ENCODE measurements around the gene TRPT1. TPM values are rescaled to one million over a fixed set of nuclear protein-coding genes. Genes with fewer than 3 reads are reported as not detected.

Gene TRPT1
- total RNA-seq, 2 donors from 2014 or later: 45.6 to 60.4 TPM

DNA sequence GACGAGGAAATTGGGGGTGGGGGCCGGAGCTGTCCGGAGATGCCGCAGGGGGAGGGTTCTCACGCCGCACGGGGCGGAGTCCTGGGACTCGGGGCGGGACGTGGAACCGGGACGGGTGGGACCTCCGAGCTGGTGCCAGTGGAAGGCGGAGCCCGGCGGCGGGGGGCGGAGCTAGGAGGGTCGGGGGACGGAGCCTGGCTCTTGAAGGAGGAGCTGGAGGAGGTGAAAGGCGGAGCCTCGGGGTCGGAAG, 15.2 kb upstream of the TRPT1 start:
- Histone ChIP-seq H3K27ac (ENCODE audit: low read depth, low read length) (peak overlapping the region; percentile 99), H3K4me3 (ENCODE audit: low read length) (peak overlapping the region; percentile 95), H3K36me3 (ENCODE audit: control insufficient read depth, insufficient read depth, low read length) (peaks cover 28% of the 10 kb centered on the region), H3K9ac (ENCODE audit: extremely low read depth, low read length, poor library complexity, severe bottlenecking) (peak overlapping the region; percentile 81), H3K9me3 (ENCODE audit: control insufficient read depth, low read length) (no peaks in the 10 kb centered on the region), H3K27me3 (ENCODE audit: control insufficient read depth, insufficient read depth, low read length, poor library complexity, severe bottlenecking) (no peaks in the 10 kb centered on the region), H3K4me1 (ENCODE audit: control insufficient read depth, insufficient read depth, low read length) (peaks cover 4% of the 10 kb centered on the region)
- TF ChIP-seq, protein P1, sequence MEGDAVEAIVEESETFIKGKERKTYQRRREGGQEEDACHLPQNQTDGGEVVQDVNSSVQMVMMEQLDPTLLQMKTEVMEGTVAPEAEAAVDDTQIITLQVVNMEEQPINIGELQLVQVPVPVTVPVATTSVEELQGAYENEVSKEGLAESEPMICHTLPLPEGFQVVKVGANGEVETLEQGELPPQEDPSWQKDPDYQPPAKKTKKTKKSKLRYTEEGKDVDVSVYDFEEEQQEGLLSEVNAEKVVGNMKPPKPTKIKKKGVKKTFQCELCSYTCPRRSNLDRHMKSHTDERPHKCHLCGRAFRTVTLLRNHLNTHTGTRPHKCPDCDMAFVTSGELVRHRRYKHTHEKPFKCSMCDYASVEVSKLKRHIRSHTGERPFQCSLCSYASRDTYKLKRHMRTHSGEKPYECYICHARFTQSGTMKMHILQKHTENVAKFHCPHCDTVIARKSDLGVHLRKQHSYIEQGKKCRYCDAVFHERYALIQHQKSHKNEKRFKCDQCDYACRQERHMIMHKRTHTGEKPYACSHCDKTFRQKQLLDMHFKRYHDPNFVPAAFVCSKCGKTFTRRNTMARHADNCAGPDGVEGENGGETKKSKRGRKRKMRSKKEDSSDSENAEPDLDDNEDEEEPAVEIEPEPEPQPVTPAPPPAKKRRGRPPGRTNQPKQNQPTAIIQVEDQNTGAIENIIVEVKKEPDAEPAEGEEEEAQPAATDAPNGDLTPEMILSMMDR (conservative IDR thresholded peaks at IDR 0.05): no peak
- Mint-ChIP-seq H3K27me3 (ENCODE audit: insufficient read depth) (no peaks in the 10 kb centered on the region), H3K9me3 (no peaks in the 10 kb centered on the region), H3K4me3 (peak overlapping the region; percentile 76), H3K4me1 (peaks cover 9% of the 10 kb centered on the region), H3K36me3 (ENCODE audit: low read depth) (peaks cover 33% of the 10 kb centered on the region), H3K27ac (peak overlapping the region; percentile 96)
- 0% methylated on average over 24 of the region's 24 CpGs; no CpG with 5 or more reads in 1 of the 2 experiments for WGBS, 2 experiments (ENCODE audit: insufficient coverage in 1 of 2, insufficient read length in 1 of 2)
- peak; percentile 100 for DNase-seq

DNA sequence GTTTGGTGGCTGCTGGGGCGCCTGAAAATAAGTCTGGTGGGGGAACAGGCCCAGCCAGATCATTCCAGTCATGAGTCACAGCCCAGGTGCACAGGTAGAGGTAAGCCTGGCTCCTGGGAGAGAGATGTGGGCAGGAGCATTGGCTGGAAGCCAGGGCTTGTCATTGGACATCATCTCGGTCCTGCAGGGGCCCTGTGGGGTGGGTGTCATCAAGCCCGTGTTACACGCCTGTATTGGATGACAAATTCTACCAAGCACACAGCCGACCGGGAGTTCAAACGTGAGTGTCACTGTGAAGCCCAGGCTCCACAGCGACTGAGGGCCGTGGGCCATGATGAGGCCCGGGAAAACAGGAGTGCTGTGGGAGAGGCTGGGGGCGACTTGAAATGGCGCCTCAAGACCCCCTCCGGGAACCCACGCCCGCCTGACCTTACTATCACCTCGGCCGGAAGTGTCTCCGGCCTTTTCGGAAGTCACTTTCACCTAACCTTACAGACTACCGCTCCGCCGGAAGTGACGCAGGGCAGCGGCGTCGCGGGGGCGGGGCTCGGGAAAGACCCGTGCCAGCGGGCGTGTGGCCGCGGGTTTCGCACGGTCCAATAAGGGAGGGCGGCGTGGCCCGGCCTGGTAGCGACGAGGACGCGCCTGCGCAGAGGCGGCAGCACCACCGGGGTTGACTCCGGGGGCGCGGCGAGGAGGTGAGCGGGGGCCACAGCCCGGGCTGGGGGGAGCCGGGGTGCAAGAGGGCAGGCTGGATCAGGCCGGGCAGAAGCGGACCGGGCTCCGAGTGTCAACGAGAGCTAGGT, 14.7 kb upstream of the TRPT1 start, which contains the start of gene FKBP2:
TSS of gene FKBP2 (plus strand) at position 661 of the 806 bp plus-strand sequence. CDS start 1,293 bp downstream, outside the sequence.
- WGBS, 2 experiments (ENCODE audit: insufficient coverage in 1 of 2, insufficient read length in 1 of 2): 3 to 7% methylated on average over 32 to 58 of the region's 58 CpGs
- Histone ChIP-seq H3K4me3 (ENCODE audit: low read length) (peak within 1 kb of the TSS; percentile 95), H3K27me3 (ENCODE audit: control insufficient read depth, insufficient read depth, low read length, poor library complexity, severe bottlenecking) (no peaks in the 10 kb centered on the region), H3K27ac (ENCODE audit: low read depth, low read length) (peak within 1 kb of the TSS; percentile 99), H3K9me3 (ENCODE audit: control insufficient read depth, low read length) (no peaks in the 10 kb centered on the region), H3K4me1 (ENCODE audit: control insufficient read depth, insufficient read depth, low read length) (peaks cover 4% of the 10 kb centered on the region), H3K9ac (ENCODE audit: extremely low read depth, low read length, poor library complexity, severe bottlenecking) (peak within 1 kb of the TSS; percentile 81), H3K36me3 (ENCODE audit: control insufficient read depth, insufficient read depth, low read length) (peaks cover 28% of the 10 kb centered on the region)
- H3K27ac Mint-ChIP-seq: peak within 1 kb of the TSS; percentile 96
- H3K27me3 Mint-ChIP-seq (ENCODE audit: insufficient read depth): no peaks in the 10 kb centered on the region
- H3K36me3 Mint-ChIP-seq (ENCODE audit: low read depth): peaks cover 33% of the 10 kb centered on the region
- H3K4me1 Mint-ChIP-seq: peaks cover 9% of the 10 kb centered on the region
- no peaks in the 10 kb centered on the region for H3K9me3 Mint-ChIP-seq
- TF ChIP-seq, protein P1 (conservative IDR thresholded peaks at IDR 0.05): no peak
- peak within 1 kb of the TSS; percentile 76 for H3K4me3 Mint-ChIP-seq
- DNase-seq: peak; percentile 99

DNA sequence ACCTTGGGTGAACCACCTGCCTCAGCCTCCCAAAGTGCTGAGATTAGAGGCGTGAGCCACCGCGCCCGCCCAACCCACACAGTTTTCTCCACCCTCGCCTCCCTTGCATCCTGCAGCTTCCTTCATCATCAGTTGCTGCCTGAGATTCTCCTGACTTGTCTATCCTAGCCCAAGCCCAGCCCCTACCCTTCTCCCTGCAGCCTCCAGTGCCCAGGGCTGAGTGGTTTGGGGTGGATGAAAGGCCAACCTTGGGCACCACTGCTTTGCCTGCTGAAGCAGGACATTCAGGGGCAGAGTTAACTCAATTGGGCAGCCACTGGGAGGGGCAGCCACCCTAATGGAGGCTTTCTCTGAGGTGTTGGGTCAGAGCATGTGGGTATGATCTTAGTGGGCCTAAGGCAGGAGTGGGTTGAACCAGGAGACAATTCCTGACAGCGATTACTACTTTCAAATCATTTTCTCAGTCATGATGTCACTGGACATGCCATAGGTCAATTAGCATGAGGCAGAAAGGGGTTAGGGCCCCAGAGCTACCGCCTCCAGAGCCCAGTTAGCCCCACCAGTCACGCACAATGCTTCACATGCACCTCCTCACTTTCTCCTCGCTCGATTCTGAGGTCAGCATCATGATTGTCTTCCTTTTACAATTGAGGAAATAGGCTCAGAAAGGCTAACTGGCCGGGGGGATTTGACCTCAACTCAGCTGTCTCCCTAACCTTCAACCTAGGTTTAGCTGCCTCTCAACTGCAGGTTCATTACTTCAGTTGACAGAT, 13.9 kb upstream of the TRPT1 start:
- H3K27me3 ChIP-seq (ENCODE audit: control insufficient read depth, insufficient read depth, low read length, poor library complexity, severe bottlenecking): no peaks in the 10 kb centered on the region
- Mint-ChIP-seq H3K4me1 (peaks cover 13% of the 10 kb centered on the region), H3K27ac (peak overlapping the region; percentile 96), H3K9me3 (no peaks in the 10 kb centered on the region), H3K27me3 (ENCODE audit: insufficient read depth) (no peaks in the 10 kb centered on the region), H3K36me3 (ENCODE audit: low read depth) (peaks cover 33% of the 10 kb centered on the region), H3K4me3 (peak overlapping the region; percentile 76)
- WGBS, 2 experiments (ENCODE audit: insufficient coverage in 1 of 2, insufficient read length in 1 of 2): 86 to 90% methylated on average over 10 to 11 of the region's 11 CpGs
- peaks cover 4% of the 10 kb centered on the region for H3K4me1 ChIP-seq (ENCODE audit: control insufficient read depth, insufficient read depth, low read length)
- peak overlapping the region; percentile 74 for H3K27ac ChIP-seq (ENCODE audit: low read depth, low read length)
- peak overlapping the region; percentile 95 for H3K4me3 ChIP-seq (ENCODE audit: low read length)
- no peaks in the 10 kb centered on the region for H3K9me3 ChIP-seq (ENCODE audit: control insufficient read depth, low read length)
- H3K9ac ChIP-seq (ENCODE audit: extremely low read depth, low read length, poor library complexity, severe bottlenecking): peak overlapping the region; percentile 81
- no peak for DNase-seq
- TF ChIP-seq, protein P1 (conservative IDR thresholded peaks at IDR 0.05): no peak
- peaks cover 28% of the 10 kb centered on the region for H3K36me3 ChIP-seq (ENCODE audit: control insufficient read depth, insufficient read depth, low read length)
